Left lung (tissue), 10 donors: Measurements from ENCODE around the gene ZMPSTE24. TPM values are rescaled to one million over a fixed set of nuclear protein-coding genes. Genes with fewer than 3 reads are reported as not detected.
A peak's percentile ranks its signal among the peaks of the same experiment; 100 is the strongest.

Experiments
- ATAC-seq: fragments of 200-7000 bp; cut with Tn5 transposase; one replicate; pipeline ENCODE4 v1.9.1; 2020; ENCODE audit warnings: moderate library complexity
- DNase-seq, 4 donors: peaks; one replicate each; pipeline ENCODE4 v3.0.0-alpha.2; 2013 to 2020
- H3K27ac ChIP-seq, 2 donors: fragments of 200-600 bp; sonication (generic) in 1 of 2; one replicate each; pipeline versions ENCODE4 v1.5.0 to v1.8.0; 2020 to 2021
- H3K27me3 ChIP-seq, 2 donors: fragments of 200-600 bp; sonication (generic) in 1 of 2; one replicate each; pipeline versions ENCODE4 v1.5.0 to v1.8.0; 2020 to 2021
- H3K36me3 ChIP-seq, 2 donors: fragments of 200-600 bp; sonication (generic) in 1 of 2; one replicate each; pipeline versions ENCODE4 v1.5.0 to v1.8.0; 2020 to 2021
- H3K4me1 ChIP-seq, 2 donors: fragments of 200-600 bp; one replicate each; pipeline ENCODE4 v1.8.0; 2021
- H3K4me3 ChIP-seq, 2 donors: fragments of 200-600 bp; sonication (generic) in 1 of 2; one replicate each; pipeline versions ENCODE4 v1.5.0 to v1.8.0; 2020 to 2021; ENCODE audit warnings: mild to moderate bottlenecking in 1 of 2
- H3K9me3 ChIP-seq, 2 donors: fragments of 200-600 bp; sonication (generic) in 1 of 2; one replicate each; pipeline versions ENCODE4 v1.5.0 to v1.8.0; 2020 to 2021
- intact Hi-C, 2 donors: fragments of 100-400 bp; cut with DNase I; formaldehyde crosslinking; loops; one replicate each; pipeline versions ENCODE4 v1.11.2 to v1.14.2; 2022
- polyA plus RNA-seq, 6 donors: library from polyadenylated mRNA; unstranded; fragments of 120-200 nt; gene quantifications; one replicate each; pipeline ENCODE4 v1.2.1, GENCODE V29; 2013; ENCODE audit not compliant: insufficient read length in 6 of 6
- total RNA-seq, 2 donors: library from RNA; stranded (reverse); fragmentation: NEBNext Ultra II Directional; extraction: Animal tissue kit (Norgen Biotek cat#: 25700); gene quantifications; one replicate each; pipeline ENCODE4 v1.2.1, GENCODE V29; 2021
- TF ChIP-seq, protein P1 (sequence below), 2 donors: fragments of 200-600 bp; sonication (generic) in 1 of 2; IDR thresholded peaks; one replicate each; pipeline versions ENCODE4 v1.5.0 to v1.8.0; 2021; ENCODE audit warnings: antibody characterized with exemption in 2 of 2
- donor health status: DM: no; HTN: yes; CAD: no.
- donor health status: DM: no; HTN: no; CAD: no.

Gene ZMPSTE24
- total and polyA plus RNA-seq, 8 donors = 38.7 to 57.2 (median 46.1) TPM

DNA sequence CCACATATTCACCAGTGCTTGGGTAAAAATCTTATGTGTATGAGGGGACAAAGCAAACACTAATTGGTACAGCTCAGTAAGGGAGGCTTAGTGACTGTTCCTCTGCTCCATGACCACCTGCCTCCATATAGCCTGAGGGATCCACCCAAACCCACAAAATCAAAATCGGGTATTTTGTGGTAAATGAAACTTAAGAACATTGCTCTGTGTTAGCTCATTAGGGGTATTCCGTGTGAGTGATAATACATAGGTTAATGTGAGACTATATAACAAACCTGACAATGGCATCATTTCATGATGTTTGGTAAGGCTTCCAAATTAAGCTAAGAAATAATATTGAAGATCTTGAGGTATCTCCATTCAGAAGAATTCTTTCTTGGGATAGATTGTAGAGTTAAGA, 33.3 kb downstream of the ZMPSTE24 start:
- Histone ChIP-seq H3K4me3 (no peak overlapping the region), H3K36me3 (peaks cover 0 to 85% of the 10 kb centered on the region in 2 donors), H3K9me3 (no peaks in the 10 kb centered on the region), H3K27ac (no peak overlapping the region), H3K4me1 (no peaks in the 10 kb centered on the region), H3K27me3 (no peaks in the 10 kb centered on the region)
- TF ChIP-seq, protein P1, sequence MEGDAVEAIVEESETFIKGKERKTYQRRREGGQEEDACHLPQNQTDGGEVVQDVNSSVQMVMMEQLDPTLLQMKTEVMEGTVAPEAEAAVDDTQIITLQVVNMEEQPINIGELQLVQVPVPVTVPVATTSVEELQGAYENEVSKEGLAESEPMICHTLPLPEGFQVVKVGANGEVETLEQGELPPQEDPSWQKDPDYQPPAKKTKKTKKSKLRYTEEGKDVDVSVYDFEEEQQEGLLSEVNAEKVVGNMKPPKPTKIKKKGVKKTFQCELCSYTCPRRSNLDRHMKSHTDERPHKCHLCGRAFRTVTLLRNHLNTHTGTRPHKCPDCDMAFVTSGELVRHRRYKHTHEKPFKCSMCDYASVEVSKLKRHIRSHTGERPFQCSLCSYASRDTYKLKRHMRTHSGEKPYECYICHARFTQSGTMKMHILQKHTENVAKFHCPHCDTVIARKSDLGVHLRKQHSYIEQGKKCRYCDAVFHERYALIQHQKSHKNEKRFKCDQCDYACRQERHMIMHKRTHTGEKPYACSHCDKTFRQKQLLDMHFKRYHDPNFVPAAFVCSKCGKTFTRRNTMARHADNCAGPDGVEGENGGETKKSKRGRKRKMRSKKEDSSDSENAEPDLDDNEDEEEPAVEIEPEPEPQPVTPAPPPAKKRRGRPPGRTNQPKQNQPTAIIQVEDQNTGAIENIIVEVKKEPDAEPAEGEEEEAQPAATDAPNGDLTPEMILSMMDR (IDR thresholded peaks at IDR 0.05) = no peak
- no peak for ATAC-seq
- intact Hi-C loops = no loop called here
- DNase-seq = no peak

DNA sequence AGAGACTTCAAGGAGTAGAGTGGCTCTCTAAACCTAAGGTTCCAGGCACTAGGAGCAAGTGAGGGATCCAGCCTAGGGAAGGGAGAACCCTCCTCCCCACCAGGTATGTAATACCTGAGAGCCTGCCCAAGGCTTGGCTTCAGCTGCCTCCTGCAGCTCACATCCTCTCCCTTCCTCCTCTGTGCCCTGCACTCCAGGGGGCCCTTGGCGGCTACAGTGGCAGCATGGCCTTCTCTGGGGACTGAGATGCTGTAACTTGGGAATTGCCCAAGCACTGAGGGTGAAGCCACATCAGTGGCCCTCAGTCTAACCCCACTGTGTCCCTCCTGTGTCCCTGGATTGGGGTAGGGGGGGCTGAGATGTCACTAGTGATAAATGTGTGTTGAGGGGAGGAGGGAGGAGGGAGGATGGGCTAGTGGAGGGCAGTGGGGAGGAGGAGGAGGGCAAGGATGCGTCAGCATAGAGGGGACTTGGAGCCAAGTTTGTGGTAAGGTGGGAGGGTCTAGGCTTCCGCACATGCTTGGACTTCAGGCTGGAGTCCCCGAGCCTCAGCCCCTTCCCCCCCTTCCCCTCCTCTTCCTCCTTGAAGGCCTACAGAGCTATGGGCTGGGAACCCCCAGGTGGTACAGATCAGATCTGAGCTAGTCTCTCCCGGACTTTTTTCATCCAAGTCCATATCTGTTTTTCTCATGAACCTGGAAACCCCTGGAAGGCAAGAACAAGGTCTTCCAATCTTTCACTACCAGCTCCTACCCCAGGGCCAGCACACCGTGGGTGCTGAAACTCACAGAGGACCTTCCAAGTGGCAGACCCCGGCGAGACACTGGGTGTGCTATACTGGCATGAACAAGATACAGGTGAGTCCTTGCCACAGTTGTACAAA, 41.6 kb downstream of the ZMPSTE24 start:
- no peaks in the 10 kb centered on the region for H3K4me1 ChIP-seq
- peaks cover 0 to 12% of the 10 kb centered on the region in 2 donors for H3K27me3 ChIP-seq
- H3K4me3 ChIP-seq = no peak overlapping the region
- intact Hi-C loops = no loop called here
- no peak overlapping the region for H3K27ac ChIP-seq
- no peaks in the 10 kb centered on the region for H3K9me3 ChIP-seq
- TF ChIP-seq, protein P1 (IDR thresholded peaks at IDR 0.05) = no peak
- peaks cover 0 to 2% of the 10 kb centered on the region in 2 donors for H3K36me3 ChIP-seq
- ATAC-seq (peak; percentile 46), DNase-seq (no peak)

DNA sequence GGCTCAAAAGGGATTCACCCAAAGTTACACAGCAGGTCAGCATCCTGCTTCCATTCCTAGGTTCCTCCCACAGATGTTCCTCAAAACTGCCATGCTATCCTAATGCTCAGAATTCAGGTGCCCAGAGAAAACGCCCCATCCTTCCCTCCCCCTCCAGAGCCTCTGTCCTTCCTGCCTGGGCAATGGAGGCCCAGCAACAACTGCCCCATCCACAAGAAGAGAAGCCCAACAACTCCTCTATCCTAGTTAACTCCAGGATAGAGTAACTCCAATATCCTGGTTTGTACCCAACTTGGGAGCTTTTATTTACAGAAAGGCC, 42.2 kb downstream of the ZMPSTE24 start:
- H3K36me3 ChIP-seq = no peaks in the 10 kb centered on the region
- DNase-seq (no peak), ATAC-seq (no peak)
- no peak overlapping the region for H3K4me3 ChIP-seq
- H3K27ac ChIP-seq = no peak overlapping the region
- TF ChIP-seq, protein P1 (IDR thresholded peaks at IDR 0.05) = no peak
- H3K9me3 ChIP-seq = no peaks in the 10 kb centered on the region
- peaks cover 0 to 12% of the 10 kb centered on the region in 2 donors for H3K27me3 ChIP-seq
- no peaks in the 10 kb centered on the region for H3K4me1 ChIP-seq
- intact Hi-C loops = no loop called here

DNA sequence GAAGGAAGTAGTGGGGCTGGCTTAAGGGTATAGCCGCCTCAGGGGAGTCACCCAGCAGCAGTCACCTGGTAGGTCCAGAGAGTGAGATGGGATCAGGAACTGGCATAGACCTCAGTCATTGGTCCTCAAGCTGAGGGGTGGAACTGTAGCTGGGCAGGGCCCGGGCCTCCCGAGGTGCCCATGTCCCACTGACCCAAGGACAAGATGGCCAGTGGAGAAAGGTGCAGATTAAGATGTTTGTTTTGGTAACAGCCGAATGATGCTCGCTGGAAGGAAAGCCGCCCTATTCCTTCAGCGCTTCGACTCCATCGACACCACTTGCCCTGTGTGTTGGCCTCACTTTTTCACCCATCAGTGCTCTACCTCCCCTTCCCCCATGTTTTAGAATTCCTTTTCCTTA, 42.6 kb downstream of the ZMPSTE24 start:
- intact Hi-C loops = no loop called here
- no peaks in the 10 kb centered on the region for H3K36me3 ChIP-seq
- DNase-seq (no peak), ATAC-seq (no peak)
- H3K4me1 ChIP-seq = no peaks in the 10 kb centered on the region
- TF ChIP-seq, protein P1 (IDR thresholded peaks at IDR 0.05) = no peak
- no peaks in the 10 kb centered on the region for H3K9me3 ChIP-seq
- no peak overlapping the region for H3K27ac ChIP-seq
- peaks cover 0 to 12% of the 10 kb centered on the region in 2 donors for H3K27me3 ChIP-seq
- no peak overlapping the region for H3K4me3 ChIP-seq

DNA sequence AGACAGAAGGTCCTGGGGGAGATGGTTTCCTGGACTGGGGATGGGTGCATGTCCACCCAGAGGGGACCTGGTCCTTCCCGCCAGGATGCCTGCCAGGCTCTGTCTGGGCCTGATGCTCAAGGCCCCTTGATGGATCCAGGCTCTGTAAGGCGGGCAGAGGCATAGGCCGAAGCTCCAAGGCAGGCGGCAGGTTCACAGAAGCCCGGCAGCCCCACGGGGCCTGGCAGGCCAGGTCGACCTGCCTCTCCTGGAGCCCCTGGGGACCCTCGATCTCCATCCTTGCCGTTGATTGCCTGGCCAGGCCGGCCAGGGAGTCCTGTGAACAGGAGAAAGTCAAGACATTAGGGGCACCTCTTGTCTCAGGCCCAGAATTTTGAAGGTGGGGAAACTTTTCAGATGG, 43.0 kb downstream of the ZMPSTE24 start:
- Histone ChIP-seq H3K27ac (no peak overlapping the region), H3K4me1 (no peaks in the 10 kb centered on the region), H3K36me3 (no peaks in the 10 kb centered on the region), H3K27me3 (peaks cover 0 to 12% of the 10 kb centered on the region in 2 donors), H3K4me3 (no peak overlapping the region), H3K9me3 (no peaks in the 10 kb centered on the region)
- intact Hi-C loops = no loop called here
- DNase-seq (no peak), ATAC-seq (no peak)
- TF ChIP-seq, protein P1 (IDR thresholded peaks at IDR 0.05) = no peak
